ENCODE data around the gene FAM174B. TPM values are rescaled to one million over a fixed set of nuclear protein-coding genes. Genes with fewer than 3 reads are reported as not detected.

The FAM174B gene
- total RNA-seq, 1 experiment from 2014 or later, result 0.30 TPM

GRCh38 chr15:92638709-92639365 is 16.7 kb downstream of the FAM174B start:
- CTCF ChIA-PET, result interaction anchor here (1.5 kb wide), 1 partner anchor 76 kb away, joined by 3 read pairs; no protein-coding TSS in a partner anchor

More at GRCh38 chr15:92638709-92639365, 16.7 kb downstream of the FAM174B start:
- H3K36me3 ChIP-seq (ENCODE audit: control insufficient read depth in 1 of 2, insufficient read depth in 2 of 2, low read length in 2 of 2), result no peaks in the 10 kb centered on the region
- H4K20me1 ChIP-seq (ENCODE audit: insufficient read depth), result no peaks in the 10 kb centered on the region
- peaks cover 0 to 5% of the 10 kb centered on the region in 2 experiments; a peak in 1 of 4 replicates for H3K4me1 ChIP-seq (ENCODE audit: control insufficient read depth in 1 of 2, insufficient read depth in 2 of 2, low read length in 2 of 2)
- H3K9me3 ChIP-seq (ENCODE audit: control insufficient read depth in 1 of 2, insufficient read depth in 1 of 2, low read depth in 1 of 2, low read length in 2 of 2), result no peaks in the 10 kb centered on the region
- no peak overlapping the region for H3K9ac ChIP-seq (ENCODE audit: low read length)
- no peaks in the 10 kb centered on the region for H3K9me2 ChIP-seq (ENCODE audit: insufficient read depth)
- ChIA-PET POLR2A (no interaction called here), RAD21 (ENCODE audit: low non-redundant PET in 1 of 2, low total read pairs in 2 of 2, uncharacterized antibody in 2 of 2, unreplicated experiment in 2 of 2) (no interaction called here)
- BruUV-seq (replicated peaks), result no TSS peak
- ATAC-seq, result no peak
- H3K4me3 ChIP-seq (replicated peaks in 1 of 2; ENCODE audit: low read depth in 1 of 2, low read length in 2 of 2), result no peak overlapping the region
- no peak overlapping the region for H3K4me2 ChIP-seq (ENCODE audit: low read length)
- no peak for TF ChIP-seq EGR1 (IDR thresholded peaks at IDR 0.05; ENCODE audit: low read depth)
- TF ChIP-seq SRF (IDR thresholded peaks at IDR 0.05; ENCODE audit: low read depth), result no peak
- no peak for TF ChIP-seq SP1 (IDR thresholded peaks at IDR 0.05; ENCODE audit: low read depth)
- TF ChIP-seq ZNF274 (IDR thresholded peaks at IDR 0.05; ENCODE audit: low read depth, low read length), result no peak
- TF ChIP-seq ZFX (IDR thresholded peaks at IDR 0.05), result no peak
- TF ChIP-seq CEBPB (IDR thresholded peaks at IDR 0.05; ENCODE audit: low read depth), result no peak
- no peak for TF ChIP-seq ATF3 (IDR thresholded peaks at IDR 0.05)
- no peak for TF ChIP-seq CTCF (IDR thresholded peaks at IDR 0.05 in 2 of 3, conservative IDR thresholded peaks at IDR 0.05 in 1 of 3; ENCODE audit: borderline replicate concordance in 1 of 3, insufficient read depth in 1 of 3, low read depth in 2 of 3, low read length in 2 of 3)
- no peak for DNase-seq (ENCODE audit: low read depth, low spot score)
- H3K27me3 ChIP-seq (ENCODE audit: insufficient read depth, low read length), result no peaks in the 10 kb centered on the region
- H2AFZ ChIP-seq (ENCODE audit: low read depth, low read length, poor library complexity, severe bottlenecking), result no peak overlapping the region
- H3K79me2 ChIP-seq (ENCODE audit: insufficient read depth, low read length), result no peaks in the 10 kb centered on the region
- H3K27ac ChIP-seq (ENCODE audit: low read depth, low read length), result no peak overlapping the region
- intact Hi-C loops (cut with micrococcal nuclease), result no loop called here

All from HCT116 (cell line).